Endothelial cell of umbilical vein (primary cell): ENCODE measurements around the gene FAM227B. TPM values are rescaled to one million over a fixed set of nuclear protein-coding genes. Genes with fewer than 3 reads are reported as not detected.

Experiments used
- BruUV-seq: library from RNA; stranded (reverse); fragments of 400-500 nt; replicated peaks from 2 replicates; lab custom pipeline; 2021; lab: Mats Ljungman, UMichigan
- CTCF ChIA-PET: fragments of 300-600, 350-600 bp; sonication (Branson Sonifier 250); formaldehyde crosslinking; loops from one replicate; lab custom pipeline; 2021; ENCODE audit warnings: antibody characterized with exemption, inconsistent platforms; lab: Charles Lee
- POLR2A ChIA-PET: fragments of 300-600, 350-600 bp; sonication (Branson Sonifier 250); formaldehyde crosslinking; loops from one replicate; lab custom pipeline; 2021; ENCODE audit warnings: antibody characterized with exemption, inconsistent platforms; lab: Charles Lee
- DNase-seq: peaks from one replicate; pipeline ENCODE4 v3.0.0-alpha.2; 2011; ENCODE audit warnings: low read depth, low spot score
- FAIRE-seq: peaks from 2 replicates; lab custom pipeline; 2011; peaks lifted over from hg19 to GRCh38; lab: Jason Lieb, UNC
- H2AFZ ChIP-seq: 2 replicates; pipeline ENCODE4 v1.6.0; 2012; ENCODE audit warnings: low read depth, low read length, control low read depth, inconsistent platforms
- H3K27ac ChIP-seq: 2 replicates; pipeline ENCODE4 v1.5.1; 2011; ENCODE audit warnings: low read depth, mild to moderate bottlenecking, control low read depth, low read length, moderate library complexity; ENCODE audit not compliant: insufficient read depth
- H3K27me3 ChIP-seq, 2 experiments: 2 replicates each; pipeline versions ENCODE4 v1.6.0 to v1.6.1; 2011; ENCODE audit warnings: low read length in 2 of 2, mixed read lengths in 1 of 2; ENCODE audit not compliant: control insufficient read depth in 2 of 2, insufficient read depth in 2 of 2
- H3K36me3 ChIP-seq, 2 experiments: 2 replicates in 1 of 2; 3 replicates in 1 of 2; pipeline ENCODE4 v1.5.1; 2011; ENCODE audit warnings: low read length in 2 of 2, mild to moderate bottlenecking in 1 of 2, moderate library complexity in 1 of 2; ENCODE audit not compliant: control insufficient read depth in 2 of 2, insufficient read depth in 2 of 2; ENCODE audit errors: extremely low read depth in 1 of 2
- H3K4me1 ChIP-seq: 3 replicates; pipeline ENCODE4 v1.5.1; 2011; ENCODE audit warnings: mild to moderate bottlenecking, low read length; ENCODE audit not compliant: control insufficient read depth, insufficient read depth; ENCODE audit errors: extremely low read depth
- H3K4me2 ChIP-seq: 2 replicates; pipeline ENCODE4 v1.6.1; 2011; ENCODE audit warnings: low read length, control low read depth, mixed read lengths; ENCODE audit not compliant: insufficient read depth
- H3K4me3 ChIP-seq, 3 experiments: fragments of 200-600 bp in 1 of 3; sonication (generic), shearing (Covaris generic) in 1 of 3; replicated peaks in 1 of 3; 2 replicates each; pipeline ENCODE4 v1.5.1; 2011 to 2016; ENCODE audit warnings: control low read depth in 3 of 3, low read length in 3 of 3, mild to moderate bottlenecking in 2 of 3, inconsistent platforms in 1 of 3, low read depth in 1 of 3, moderate library complexity in 1 of 3; ENCODE audit not compliant: insufficient read depth in 1 of 3
- H3K79me2 ChIP-seq: 2 replicates; pipeline ENCODE4 v1.6.0; 2012; ENCODE audit warnings: low read length, inconsistent platforms; ENCODE audit not compliant: control insufficient read depth, insufficient read depth
- H3K9ac ChIP-seq: replicated peaks from 2 replicates; pipeline ENCODE3; 2011; ENCODE audit warnings: low read length, control low read depth; ENCODE audit not compliant: insufficient read depth; ENCODE audit errors: extremely low read depth
- H3K9me1 ChIP-seq: replicated peaks from 3 replicates; pipeline ENCODE4 v1.6.0; 2011; ENCODE audit warnings: mild to moderate bottlenecking, low read length; ENCODE audit not compliant: control insufficient read depth, insufficient read depth; ENCODE audit errors: extremely low read depth
- H3K9me3 ChIP-seq: replicated peaks from 2 replicates; pipeline ENCODE4 v1.5.1; 2012; ENCODE audit warnings: low read length, inconsistent platforms; ENCODE audit not compliant: control insufficient read depth, insufficient read depth
- H4K20me1 ChIP-seq: replicated peaks from 2 replicates; pipeline ENCODE3; 2011; ENCODE audit warnings: mild to moderate bottlenecking, low read length; ENCODE audit not compliant: control insufficient read depth, insufficient read depth; ENCODE audit errors: extremely low read depth
- EZH2 ChIP-seq: IDR thresholded peaks from 2 replicates; pipeline ENCODE4 v1.6.1; 2012; ENCODE audit warnings: borderline replicate concordance, low read depth, mild to moderate bottlenecking, moderate library complexity, low read length, inconsistent platforms; ENCODE audit not compliant: severe bottlenecking
- FOS ChIP-seq: IDR thresholded peaks from 2 replicates; pipeline ENCODE4 v1.6.1; 2011; ENCODE audit warnings: mild to moderate bottlenecking, low read length, moderate library complexity, borderline replicate concordance; ENCODE audit not compliant: insufficient read depth
- GATA2 ChIP-seq: IDR thresholded peaks from 2 replicates; pipeline ENCODE4 v1.7.0; 2011; ENCODE audit warnings: low read depth, mild to moderate bottlenecking, moderate library complexity, mixed read lengths, low read length; ENCODE audit not compliant: insufficient read length, insufficient read depth
- JUN ChIP-seq: IDR thresholded peaks from 2 replicates; pipeline ENCODE4 v1.6.1; 2011; ENCODE audit warnings: borderline replicate concordance, low read depth; ENCODE audit not compliant: insufficient read length, insufficient read depth
- MAX ChIP-seq: IDR thresholded peaks from 2 replicates; pipeline ENCODE4 v1.6.1; 2011; ENCODE audit not compliant: insufficient read depth, insufficient read length
- MYC ChIP-seq: IDR thresholded peaks from one replicate; pipeline ENCODE4 v1.6.1; 2011; ENCODE audit warnings: mild to moderate bottlenecking, low read depth, low read length
- POLR2A ChIP-seq: IDR thresholded peaks from 2 replicates; pipeline ENCODE4 v1.6.1; 2012; ENCODE audit warnings: low read depth, mild to moderate bottlenecking, control low read depth, low read length
- POLR2AphosphoS5 ChIP-seq: IDR thresholded peaks from 2 replicates; pipeline ENCODE4 v1.6.1; 2012; ENCODE audit warnings: low read depth, mild to moderate bottlenecking, control low read depth, low read length, moderate library complexity; ENCODE audit not compliant: insufficient read depth
- dilution Hi-C: fragments of 300-500 bp; cut with MboI; formaldehyde crosslinking; loops from one replicate; pipeline ENCODE4 v1.15.0; 2019; ENCODE audit warnings: low sequenced_read_pairs; ENCODE audit not compliant: extremely low pct_ligation_motif_present
- intact Hi-C: fragments of 100-400 bp; cut with micrococcal nuclease; formaldehyde crosslinking; loops from one replicate; pipeline ENCODE4 v1.10.0; 2022
- polyA plus RNA-seq, 4 experiments: library from polyadenylated mRNA; depleted of rRNA in 3 of 4; stranded (reverse) in 3 of 4; unstranded in 1 of 4; fragments of >200 nt; gene quantifications; 2 replicates each; pipeline versions ENCODE4 v1.2.1 to v1.2.3, GENCODE V29; 2011 to 2012; ENCODE audit warnings: missing spikeins in 1 of 4
- total RNA-seq: library from RNA; stranded (reverse); gene quantifications from 2 replicates; pipeline ENCODE4 v1.2.3, GENCODE V29; 2021
- TF ChIP-seq, protein P1 (sequence below), 2 donors: IDR thresholded peaks; 1 replicate in 1 of 2; 2 replicates in 1 of 2; pipeline ENCODE4 v1.5.1; 2011; ENCODE audit warnings: low read length in 2 of 2, mild to moderate bottlenecking in 2 of 2, moderate library complexity in 2 of 2, control low read depth in 1 of 2, inconsistent platforms in 1 of 2, low read depth in 1 of 2; ENCODE audit not compliant: insufficient read depth in 1 of 2; ENCODE audit errors: extremely low read depth in 1 of 2

Gene FAM227B
- total and polyA plus RNA-seq, 2 donors (not counting 3 experiments of a cell fraction or from before 2014, with no cell fraction given), result 1.5 to 1.8 TPM

GRCh38 chr15:49300856-49301255 is 319.8 kb downstream of the FAM227B start:
- Histone ChIP-seq H4K20me1 (no peaks in the 10 kb centered on the region), H3K4me2 (no peak overlapping the region), H3K9me3 (no peaks in the 10 kb centered on the region), H3K27ac (no peak overlapping the region), H3K9ac (no peak overlapping the region), H2AFZ (no peak overlapping the region), H3K4me1 (no peaks in the 10 kb centered on the region), H3K79me2 (no peaks in the 10 kb centered on the region), H3K9me1 (no peaks in the 10 kb centered on the region), H3K4me3 (no peak overlapping the region), H3K36me3 (no peaks in the 10 kb centered on the region), H3K27me3 (no peaks in the 10 kb centered on the region)
- dilution Hi-C loops (no loop called here), intact Hi-C loops (no loop called here)
- BruUV-seq, result no TSS peak
- CTCF ChIA-PET, result no interaction called here
- no peak for DNase-seq
- POLR2A ChIA-PET, result no interaction called here
- no peak for FAIRE-seq
- TF ChIP-seq, protein P1, sequence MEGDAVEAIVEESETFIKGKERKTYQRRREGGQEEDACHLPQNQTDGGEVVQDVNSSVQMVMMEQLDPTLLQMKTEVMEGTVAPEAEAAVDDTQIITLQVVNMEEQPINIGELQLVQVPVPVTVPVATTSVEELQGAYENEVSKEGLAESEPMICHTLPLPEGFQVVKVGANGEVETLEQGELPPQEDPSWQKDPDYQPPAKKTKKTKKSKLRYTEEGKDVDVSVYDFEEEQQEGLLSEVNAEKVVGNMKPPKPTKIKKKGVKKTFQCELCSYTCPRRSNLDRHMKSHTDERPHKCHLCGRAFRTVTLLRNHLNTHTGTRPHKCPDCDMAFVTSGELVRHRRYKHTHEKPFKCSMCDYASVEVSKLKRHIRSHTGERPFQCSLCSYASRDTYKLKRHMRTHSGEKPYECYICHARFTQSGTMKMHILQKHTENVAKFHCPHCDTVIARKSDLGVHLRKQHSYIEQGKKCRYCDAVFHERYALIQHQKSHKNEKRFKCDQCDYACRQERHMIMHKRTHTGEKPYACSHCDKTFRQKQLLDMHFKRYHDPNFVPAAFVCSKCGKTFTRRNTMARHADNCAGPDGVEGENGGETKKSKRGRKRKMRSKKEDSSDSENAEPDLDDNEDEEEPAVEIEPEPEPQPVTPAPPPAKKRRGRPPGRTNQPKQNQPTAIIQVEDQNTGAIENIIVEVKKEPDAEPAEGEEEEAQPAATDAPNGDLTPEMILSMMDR (IDR thresholded peaks at IDR 0.05; ENCODE audit: extremely low read depth in 1 of 2, insufficient read depth in 1 of 2, low read depth in 1 of 2, low read length in 2 of 2), result no peak
- no peak for TF ChIP-seq GATA2

GRCh38 chr15:49297584-49297983 is 323.0 kb downstream of the FAM227B start:
- POLR2A ChIA-PET, result no interaction called here
- CTCF ChIA-PET, result no interaction called here
- no peak overlapping the region for H3K27ac ChIP-seq

More at GRCh38 chr15:49297584-49297983, 323.0 kb downstream of the FAM227B start:
- H3K4me2 ChIP-seq, result no peak overlapping the region
- no peaks in the 10 kb centered on the region for H3K36me3 ChIP-seq
- BruUV-seq, result no TSS peak
- no peaks in the 10 kb centered on the region for H3K9me3 ChIP-seq
- H3K9me1 ChIP-seq, result no peaks in the 10 kb centered on the region
- no peaks in the 10 kb centered on the region for H3K79me2 ChIP-seq
- FAIRE-seq (no peak), DNase-seq (no peak)
- H3K9ac ChIP-seq, result no peak overlapping the region
- no peak overlapping the region for H2AFZ ChIP-seq
- no peaks in the 10 kb centered on the region for H3K27me3 ChIP-seq
- dilution Hi-C loops, result no loop called here
- no peaks in the 10 kb centered on the region for H4K20me1 ChIP-seq
- TF ChIP-seq, protein P1 (IDR thresholded peaks at IDR 0.05; ENCODE audit: extremely low read depth in 1 of 2, insufficient read depth in 1 of 2, low read depth in 1 of 2, low read length in 2 of 2), result no peak
- TF ChIP-seq JUN (no peak), FOS (no peak), MYC (no peak), GATA2 (no peak), MAX (no peak), POLR2AphosphoS5 (no peak), POLR2A (no peak), EZH2 (no peak)
- no peaks in the 10 kb centered on the region for H3K4me1 ChIP-seq
- intact Hi-C loops, result no loop called here
- H3K4me3 ChIP-seq, result no peak overlapping the region
